ENCODE data around the gene ANKRD6. TPM values are rescaled to one million over a fixed set of nuclear protein-coding genes. Genes with fewer than 3 reads are reported as not detected.

ANKRD6 gene
- total and polyA plus RNA-seq, 2 donors (not counting 3 experiments of a cell fraction or from before 2014, with no cell fraction given) = 3.4 to 9.6 TPM

DNA sequence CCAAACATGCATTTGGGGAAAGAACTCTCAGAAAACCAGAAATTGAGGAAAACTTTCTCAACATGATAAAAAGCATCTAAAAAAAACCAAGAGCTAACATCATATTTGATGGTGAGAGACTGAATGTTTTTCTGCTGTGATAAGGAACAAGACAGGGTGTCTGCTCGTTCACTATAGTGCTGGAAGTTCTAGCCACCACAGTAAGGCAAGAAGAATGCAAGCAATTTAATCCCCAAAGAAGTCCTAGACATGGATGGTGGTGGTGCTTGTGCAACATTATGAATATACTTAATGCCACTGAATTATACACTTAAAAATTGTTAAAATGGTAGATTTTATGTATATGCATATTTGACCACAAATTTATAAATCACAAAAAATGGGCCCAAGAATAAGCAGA lies 152.2 kb downstream of the ANKRD6 start:
- no TSS peak for BruUV-seq (replicated peaks)
- Histone ChIP-seq H3K27ac (ENCODE audit: insufficient read depth, low read depth, low read length) (no peak overlapping the region), H3K4me1 (ENCODE audit: control insufficient read depth, extremely low read depth, insufficient read depth, low read length) (no peaks in the 10 kb centered on the region), H3K79me2 (ENCODE audit: control insufficient read depth, insufficient read depth, low read length) (no peaks in the 10 kb centered on the region), H3K36me3 (ENCODE audit: control insufficient read depth in 2 of 2, extremely low read depth in 1 of 2, insufficient read depth in 2 of 2, low read length in 2 of 2) (no peaks in the 10 kb centered on the region), H3K9me1 (replicated peaks; ENCODE audit: control insufficient read depth, extremely low read depth, insufficient read depth, low read length) (no peaks in the 10 kb centered on the region), H4K20me1 (replicated peaks; ENCODE audit: control insufficient read depth, extremely low read depth, insufficient read depth, low read length) (no peaks in the 10 kb centered on the region), H3K9me3 (replicated peaks; ENCODE audit: control insufficient read depth, insufficient read depth, low read length) (no peaks in the 10 kb centered on the region), H3K4me2 (ENCODE audit: insufficient read depth, low read length) (no peak overlapping the region), H3K4me3 (replicated peaks in 1 of 3; ENCODE audit: insufficient read depth in 1 of 3, low read depth in 1 of 3, low read length in 3 of 3) (no peak overlapping the region), H2AFZ (ENCODE audit: low read depth, low read length) (no peak overlapping the region), H3K9ac (replicated peaks; ENCODE audit: extremely low read depth, insufficient read depth, low read length) (no peak overlapping the region), H3K27me3 (ENCODE audit: control insufficient read depth in 2 of 2, insufficient read depth in 2 of 2, low read length in 2 of 2) (no peaks in the 10 kb centered on the region)
- FAIRE-seq = no peak
- dilution Hi-C loops (cut with MboI; ENCODE audit: extremely low pct_ligation_motif_present, low sequenced_read_pairs) = no loop called here
- TF ChIP-seq GATA2 (IDR thresholded peaks at IDR 0.05; ENCODE audit: insufficient read depth, insufficient read length, low read depth, low read length) (no peak), JUN (IDR thresholded peaks at IDR 0.05; ENCODE audit: borderline replicate concordance, insufficient read depth, insufficient read length, low read depth) (no peak), EZH2 (IDR thresholded peaks at IDR 0.05; ENCODE audit: borderline replicate concordance, low read depth, low read length, severe bottlenecking) (no peak), FOS (IDR thresholded peaks at IDR 0.05; ENCODE audit: borderline replicate concordance, insufficient read depth, low read length) (no peak), MYC (IDR thresholded peaks at IDR 0.05; ENCODE audit: low read depth, low read length) (no peak), POLR2AphosphoS5 (IDR thresholded peaks at IDR 0.05; ENCODE audit: insufficient read depth, low read depth, low read length) (no peak), POLR2A (IDR thresholded peaks at IDR 0.05; ENCODE audit: low read depth, low read length) (no peak)
- TF ChIP-seq, protein P1, sequence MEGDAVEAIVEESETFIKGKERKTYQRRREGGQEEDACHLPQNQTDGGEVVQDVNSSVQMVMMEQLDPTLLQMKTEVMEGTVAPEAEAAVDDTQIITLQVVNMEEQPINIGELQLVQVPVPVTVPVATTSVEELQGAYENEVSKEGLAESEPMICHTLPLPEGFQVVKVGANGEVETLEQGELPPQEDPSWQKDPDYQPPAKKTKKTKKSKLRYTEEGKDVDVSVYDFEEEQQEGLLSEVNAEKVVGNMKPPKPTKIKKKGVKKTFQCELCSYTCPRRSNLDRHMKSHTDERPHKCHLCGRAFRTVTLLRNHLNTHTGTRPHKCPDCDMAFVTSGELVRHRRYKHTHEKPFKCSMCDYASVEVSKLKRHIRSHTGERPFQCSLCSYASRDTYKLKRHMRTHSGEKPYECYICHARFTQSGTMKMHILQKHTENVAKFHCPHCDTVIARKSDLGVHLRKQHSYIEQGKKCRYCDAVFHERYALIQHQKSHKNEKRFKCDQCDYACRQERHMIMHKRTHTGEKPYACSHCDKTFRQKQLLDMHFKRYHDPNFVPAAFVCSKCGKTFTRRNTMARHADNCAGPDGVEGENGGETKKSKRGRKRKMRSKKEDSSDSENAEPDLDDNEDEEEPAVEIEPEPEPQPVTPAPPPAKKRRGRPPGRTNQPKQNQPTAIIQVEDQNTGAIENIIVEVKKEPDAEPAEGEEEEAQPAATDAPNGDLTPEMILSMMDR (IDR thresholded peaks at IDR 0.05; ENCODE audit: extremely low read depth in 1 of 2, insufficient read depth in 1 of 2, low read depth in 1 of 2, low read length in 2 of 2) = no peak
- TF ChIP-seq, protein P2, sequence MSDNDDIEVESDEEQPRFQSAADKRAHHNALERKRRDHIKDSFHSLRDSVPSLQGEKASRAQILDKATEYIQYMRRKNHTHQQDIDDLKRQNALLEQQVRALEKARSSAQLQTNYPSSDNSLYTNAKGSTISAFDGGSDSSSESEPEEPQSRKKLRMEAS (IDR thresholded peaks at IDR 0.05; ENCODE audit: insufficient read depth, insufficient read length) = no peak
- CTCF ChIA-PET = interaction anchor here (0.6 to 1.0 kb wide), 2 partner anchors 25 to 39 kb away, joined by 4 read pairs; no protein-coding TSS in a partner anchor
- DNase-seq (ENCODE audit: low read depth, low spot score) = no peak
- POLR2A ChIA-PET = no interaction called here
- intact Hi-C loops (cut with micrococcal nuclease) = no loop called here
